Measurements from ENCODE around the gene SNUPN.
"Not testable (repeated sequence)": the region's sequence is repeated elsewhere in the genome, so short reads cannot be mapped to it uniquely, and the experiment has no call there.

The SNUPN gene

DNA sequence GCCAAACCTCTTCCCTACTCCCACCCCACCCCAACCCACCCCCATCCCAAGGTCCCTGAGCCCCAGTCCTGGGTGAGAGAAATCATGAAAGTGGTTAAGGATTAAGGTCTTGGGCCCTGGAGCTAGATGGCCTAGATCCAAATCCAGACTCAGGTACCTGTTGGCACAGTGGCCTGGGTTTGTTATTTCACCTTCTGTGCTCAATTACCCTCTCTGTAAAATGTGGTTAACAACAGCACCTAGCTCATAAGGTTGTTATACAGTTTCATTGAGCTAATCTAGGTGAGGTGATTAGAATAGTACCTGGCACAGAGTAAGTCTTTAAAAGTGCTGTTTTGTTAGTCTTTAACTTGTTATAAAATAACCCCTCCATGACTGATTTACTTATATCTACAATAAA lies 6.4 kb upstream of the SNUPN start:
- DNase-seq, result no peak

DNA sequence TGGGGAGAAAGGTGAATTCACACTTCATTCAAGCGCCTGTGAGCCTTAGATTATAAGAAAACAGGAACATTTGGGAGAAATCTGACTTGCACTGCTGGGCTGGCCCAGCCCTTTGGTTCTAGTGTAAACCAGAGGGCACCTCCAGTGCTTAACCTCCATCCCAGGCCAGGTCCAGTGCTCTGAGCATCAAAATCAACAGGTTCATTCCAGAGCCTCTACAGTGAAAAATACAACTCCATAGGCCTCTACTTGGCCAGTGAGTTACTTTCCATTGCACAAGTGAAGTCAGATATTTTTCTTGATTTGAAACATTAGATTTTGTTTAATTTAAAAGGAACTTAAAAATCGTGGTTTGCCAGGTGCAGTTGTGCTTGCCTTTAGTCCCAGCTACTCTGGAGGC lies 3.0 kb downstream of the SNUPN start:
- DNase-seq, result no peak

DNA sequence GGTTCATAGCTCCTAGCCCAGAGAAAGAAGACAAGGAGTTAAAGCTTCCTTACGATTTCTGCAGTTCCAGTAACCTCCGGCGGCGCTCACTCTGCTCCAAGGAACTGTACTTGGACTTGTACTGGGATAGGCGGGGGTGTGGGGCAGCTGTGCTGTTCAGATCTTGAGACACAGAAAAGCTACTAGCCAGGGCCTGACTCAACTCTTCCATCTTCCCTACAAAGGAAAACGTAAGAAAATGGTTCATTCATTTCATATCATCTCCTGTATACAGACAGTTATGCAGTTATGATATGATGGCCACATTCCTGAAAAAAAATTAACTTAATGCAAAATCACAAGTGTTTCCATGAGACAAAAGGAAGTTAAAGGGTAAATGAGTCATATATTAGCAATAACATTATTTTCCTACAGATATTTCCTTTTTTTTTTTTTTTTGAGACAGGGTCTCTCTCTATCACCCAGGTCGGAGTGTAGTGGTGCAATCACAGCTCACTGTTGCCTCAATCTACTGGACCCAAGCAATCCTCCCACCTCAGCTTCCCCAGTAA lies 4.6 kb downstream of the SNUPN start:
- no peak for DNase-seq

DNA sequence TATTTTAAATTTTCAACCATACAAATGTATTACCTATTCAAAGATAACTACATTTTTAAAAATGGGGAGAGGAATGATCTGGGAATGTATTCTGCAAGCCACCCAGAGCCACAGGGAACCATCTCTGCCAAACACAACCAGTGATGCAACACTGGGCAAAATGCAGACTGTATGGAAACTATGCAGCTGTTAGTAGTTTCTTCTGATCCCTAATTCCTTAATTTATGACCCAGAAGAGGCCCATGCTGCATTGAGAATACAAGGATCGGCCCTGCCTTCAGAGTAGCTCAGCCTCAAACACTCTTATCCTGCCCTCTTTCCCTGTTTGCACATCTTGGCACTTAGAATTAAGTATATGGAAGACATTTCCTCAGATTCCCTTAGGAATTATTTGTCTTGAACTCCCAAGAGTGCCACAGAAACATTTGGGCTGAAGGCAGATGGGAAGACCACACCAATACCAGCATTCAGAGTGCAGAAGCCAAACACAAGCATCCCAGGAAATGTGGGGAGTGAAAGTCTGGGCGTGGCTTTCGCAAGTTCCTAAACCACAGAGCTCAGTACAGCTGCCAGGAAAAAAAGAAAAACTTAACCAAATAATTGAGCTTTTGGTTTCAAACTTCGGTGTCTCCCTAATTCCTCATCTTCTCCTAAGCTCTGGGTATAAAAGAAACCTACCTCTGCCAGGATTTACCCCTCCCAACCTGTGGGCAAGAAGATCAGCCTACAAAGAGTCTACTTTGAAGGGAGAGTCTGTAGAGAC lies 5.3 kb downstream of the SNUPN start:
- no peak for DNase-seq

DNA sequence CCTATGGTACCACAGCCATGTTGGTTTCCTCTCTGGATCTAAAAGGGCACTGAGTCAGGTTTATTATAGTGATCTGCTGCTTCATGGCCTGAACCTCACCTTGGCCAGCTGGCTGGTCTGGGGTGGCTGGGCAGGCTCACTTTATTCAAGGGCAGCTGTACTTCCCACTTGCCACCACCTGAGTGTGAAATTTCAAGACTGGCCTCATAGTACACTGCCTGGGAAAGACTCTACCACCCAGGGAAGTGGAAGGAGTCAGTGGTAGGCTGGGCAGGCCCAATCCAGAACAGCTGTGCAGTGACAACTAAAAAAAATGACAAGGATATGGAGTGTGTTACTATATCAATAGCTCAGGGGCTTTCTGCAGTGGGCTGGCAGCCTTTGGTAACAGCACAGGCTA lies 8.8 kb downstream of the SNUPN start:
- no peak for DNase-seq

DNA sequence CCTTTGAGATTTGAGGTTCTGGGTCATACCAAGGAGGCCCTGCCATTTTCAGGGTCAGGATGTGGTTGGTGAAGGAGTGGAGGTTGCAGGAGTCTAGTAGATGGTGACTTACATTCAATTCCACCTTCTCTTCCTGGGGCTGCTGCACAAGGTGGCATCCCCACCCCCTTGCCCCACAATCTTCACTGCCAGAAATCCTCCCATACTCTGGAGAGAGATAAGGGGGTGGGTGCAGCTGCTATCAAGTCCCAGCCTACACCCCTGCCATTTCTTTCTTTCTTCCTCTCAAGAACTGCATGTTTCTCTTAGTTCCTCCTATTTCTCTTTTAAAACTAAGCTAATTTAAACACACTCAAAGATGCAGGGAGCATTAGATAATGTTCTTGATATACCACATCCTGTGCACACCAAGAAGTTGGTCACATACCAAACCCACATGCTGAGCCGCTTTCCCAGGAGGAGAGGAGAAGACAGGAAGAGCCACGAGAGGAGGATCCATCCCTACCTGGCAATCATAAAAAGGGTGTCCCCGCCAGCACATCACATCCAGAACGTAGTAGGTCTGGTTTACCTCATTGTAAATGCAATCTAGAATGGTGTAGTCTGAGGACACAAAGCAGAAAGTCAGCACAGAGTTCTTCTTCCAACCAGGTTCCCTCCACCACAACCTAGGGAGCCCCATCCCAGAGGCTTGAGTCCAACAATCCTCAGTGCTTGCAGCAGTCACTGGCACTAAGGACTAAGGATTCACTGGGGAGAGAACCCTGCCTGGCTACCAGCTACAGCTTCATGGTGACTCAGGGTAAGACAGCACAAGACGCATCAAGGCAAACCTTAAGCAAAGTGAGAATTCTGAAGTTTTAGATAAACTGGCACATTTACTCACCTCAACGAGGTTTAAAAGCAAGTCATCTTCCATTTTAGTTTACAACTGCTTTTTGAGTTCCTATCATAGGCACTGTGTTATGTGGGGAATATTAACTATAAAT lies 18.5 kb downstream of the SNUPN start:
- peak; percentile 36 for DNase-seq

DNA sequence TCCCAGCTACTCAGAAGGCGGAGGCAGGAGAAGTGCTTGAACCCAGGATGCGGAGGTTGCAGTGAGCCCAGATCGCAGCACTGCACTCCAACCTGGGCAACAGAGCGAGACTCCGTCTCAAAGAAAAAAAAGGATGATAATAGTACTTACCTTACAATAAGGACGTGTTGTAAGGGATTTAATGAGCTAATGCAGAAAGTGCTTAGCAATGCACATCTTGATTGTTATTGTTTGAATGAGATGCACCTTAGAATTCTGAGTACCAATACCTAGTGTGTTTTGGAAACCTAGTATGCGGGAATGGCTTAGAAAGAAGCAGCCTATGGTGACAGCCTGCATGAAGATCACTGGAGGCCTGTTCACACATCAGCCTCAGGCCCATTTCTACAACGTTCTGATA lies 19.5 kb downstream of the SNUPN start:
- no peak for DNase-seq

DNA sequence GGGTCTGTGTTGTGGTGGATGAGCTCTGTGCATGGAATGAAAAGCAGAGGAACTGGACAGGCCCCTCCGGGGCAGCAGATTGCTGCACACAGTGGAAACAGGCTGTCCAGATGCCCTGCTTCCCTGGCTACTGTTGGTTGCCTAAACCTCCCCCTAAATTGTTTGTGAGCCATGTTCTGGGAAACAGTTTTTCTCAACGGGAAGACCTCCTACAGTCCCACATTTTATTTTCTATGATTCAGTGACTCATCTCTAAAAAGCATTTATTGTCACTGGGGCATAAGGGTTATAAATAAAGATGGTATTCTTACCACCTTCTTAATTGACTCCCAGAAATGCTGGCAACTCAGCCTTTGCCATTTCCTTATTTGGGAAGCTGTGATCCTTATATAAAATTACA lies 26.1 kb downstream of the SNUPN start:
- DNase-seq, result no peak

DNA sequence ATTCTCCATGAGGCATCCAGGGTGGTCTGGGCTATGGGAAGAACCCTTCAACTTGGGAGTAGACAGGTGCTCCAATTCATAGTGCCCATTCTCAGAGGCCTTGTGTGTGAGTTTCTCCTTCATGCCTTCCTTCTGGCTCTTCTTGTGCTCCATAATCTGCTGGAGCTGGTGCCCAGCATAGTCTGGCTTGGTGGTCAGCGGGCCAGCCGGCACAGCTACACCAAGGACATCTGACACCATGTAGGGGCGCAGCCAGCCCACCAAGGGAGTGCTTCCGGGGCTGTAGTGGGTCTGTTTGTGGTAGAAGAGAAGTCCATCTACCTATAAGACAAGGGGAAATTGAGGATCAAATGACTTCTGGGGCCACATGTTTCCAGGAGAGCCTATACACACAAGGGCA lies 27.2 kb downstream of the SNUPN start:
- no peak for DNase-seq

DNA sequence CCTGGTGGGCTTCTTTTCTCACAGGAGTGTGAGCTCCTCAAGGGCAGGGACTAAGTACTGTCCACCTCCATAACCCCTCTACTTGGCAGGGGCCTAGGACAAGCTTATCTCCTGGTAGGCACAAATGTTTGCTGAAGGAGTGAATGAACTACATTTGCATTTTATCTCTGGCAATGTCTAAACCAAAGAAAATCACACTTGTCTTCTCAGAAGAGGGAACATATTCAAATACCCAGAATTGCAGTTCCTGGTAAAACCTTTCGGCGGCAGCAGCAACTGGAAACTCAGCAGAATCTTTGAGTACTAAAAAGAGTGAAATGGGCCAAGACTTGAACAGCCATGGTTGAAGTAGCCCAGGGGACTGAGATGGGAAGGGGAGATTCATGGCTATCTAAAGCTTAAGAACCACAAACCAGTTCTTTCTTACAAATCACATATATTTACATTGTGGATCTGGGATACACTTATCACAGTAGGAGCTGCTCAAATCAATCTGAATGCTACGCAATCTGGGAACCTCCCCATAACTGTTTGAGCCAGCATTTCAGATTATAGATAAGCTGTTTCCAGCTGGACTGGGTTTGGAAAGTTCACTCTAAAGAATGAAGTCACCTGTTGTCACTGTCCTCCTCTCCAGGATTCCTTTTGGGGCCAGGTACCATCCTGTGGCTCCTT lies 27.7 kb downstream of the SNUPN start:
- DNase-seq, result peak; percentile 61

DNA sequence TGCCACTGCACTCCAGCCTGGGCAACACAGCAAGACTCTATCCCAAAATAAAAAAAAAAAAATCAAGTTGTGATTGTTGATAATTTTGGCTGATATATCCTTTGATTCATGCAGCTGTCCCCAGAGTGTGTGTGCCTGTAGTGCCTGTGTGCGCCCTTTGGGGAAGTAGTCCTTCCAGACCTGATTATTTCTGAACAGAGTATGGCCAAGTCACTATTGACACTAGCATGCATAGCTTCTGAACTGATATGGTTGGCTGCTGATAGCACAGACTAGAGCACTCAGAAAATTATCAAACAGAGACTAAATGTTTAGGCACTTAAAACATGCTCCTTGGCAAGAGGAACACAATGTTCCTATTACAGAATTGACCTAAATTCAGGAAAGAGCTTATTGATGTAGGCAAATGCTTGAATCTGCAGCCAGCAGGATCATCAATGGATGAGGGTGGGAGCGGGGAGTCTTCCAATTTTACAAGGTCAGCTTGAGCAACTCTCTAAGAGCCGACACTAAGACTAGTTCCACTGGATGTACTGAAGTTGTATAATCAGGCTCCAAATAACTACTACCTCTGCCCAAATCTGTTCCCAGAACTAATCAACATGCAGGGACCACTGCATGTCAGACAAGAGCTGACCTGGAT lies 28.7 kb downstream of the SNUPN start:
- DNase-seq, result no peak

DNA sequence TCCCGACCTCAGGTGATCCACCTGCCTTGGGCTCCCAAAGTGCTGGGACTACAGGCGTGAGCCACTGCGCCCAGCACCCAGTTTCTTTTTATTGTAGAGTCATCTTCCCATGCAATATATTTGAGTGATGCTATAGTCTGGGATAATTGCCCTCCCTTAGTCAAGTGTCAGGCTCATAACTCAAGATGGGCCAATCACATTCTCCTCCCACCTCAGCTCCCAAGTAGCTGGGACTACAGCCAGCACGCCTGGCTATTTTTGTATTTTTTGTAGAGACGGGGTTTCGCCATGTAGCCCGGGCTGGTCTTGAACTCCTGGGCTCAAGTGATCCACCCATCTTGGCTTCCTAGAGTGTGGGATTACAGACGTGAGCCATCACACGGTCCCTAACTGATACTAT lies 31.2 kb downstream of the SNUPN start:
- no peak for DNase-seq

DNA sequence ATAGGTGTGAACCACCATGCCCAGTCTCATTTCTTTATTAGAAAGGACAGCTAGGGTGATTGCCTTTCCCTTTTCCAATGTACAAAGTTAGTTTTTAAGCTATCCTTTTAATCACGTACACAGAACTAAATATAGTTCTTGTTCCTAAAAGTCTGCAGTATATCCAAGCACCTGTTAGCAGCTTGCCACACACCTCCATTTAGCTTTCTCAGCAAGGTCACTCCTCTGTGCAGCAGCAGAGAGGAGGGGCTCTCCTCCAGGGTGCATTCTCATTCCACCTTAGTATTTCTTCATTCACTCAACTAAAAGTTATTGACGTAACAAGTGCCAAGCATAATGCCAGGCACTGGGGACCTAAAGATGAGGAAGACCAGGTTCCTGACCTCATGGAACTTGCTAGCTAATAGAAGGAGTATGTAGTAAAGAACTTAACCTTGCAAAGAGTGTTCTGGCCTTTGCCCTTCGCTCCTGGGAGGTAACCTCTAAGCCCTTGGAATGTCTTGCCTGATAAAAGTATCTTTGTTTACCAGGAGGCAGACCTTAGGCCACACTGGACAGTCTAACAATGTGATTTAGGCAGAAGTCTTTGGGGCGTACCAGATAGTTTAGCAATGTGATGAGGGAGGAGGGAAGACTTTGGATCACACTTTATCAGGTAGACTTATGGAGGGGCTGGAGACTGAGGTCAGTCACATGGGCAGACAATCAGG lies 33.7 kb downstream of the SNUPN start:
- DNase-seq, result no peak

DNA sequence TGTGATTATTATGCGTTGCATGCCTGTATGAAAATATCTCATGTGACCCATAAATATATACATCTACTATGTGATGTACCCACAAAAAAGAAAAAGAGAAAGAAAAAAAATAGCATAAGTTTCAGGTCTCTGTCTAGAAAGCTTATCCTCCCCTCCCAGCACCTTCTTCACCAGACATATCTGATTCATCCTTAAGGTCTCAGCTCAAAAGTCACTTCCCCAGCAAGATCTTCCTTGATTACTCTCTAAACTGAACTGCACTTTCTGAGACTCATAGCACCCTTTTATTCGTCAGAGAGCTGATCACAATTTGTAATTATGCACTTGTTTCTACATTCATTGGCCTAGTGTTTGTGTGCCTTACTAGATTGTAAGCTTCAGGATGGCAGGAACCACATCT lies 35.3 kb downstream of the SNUPN start:
- no peak for DNase-seq

DNA sequence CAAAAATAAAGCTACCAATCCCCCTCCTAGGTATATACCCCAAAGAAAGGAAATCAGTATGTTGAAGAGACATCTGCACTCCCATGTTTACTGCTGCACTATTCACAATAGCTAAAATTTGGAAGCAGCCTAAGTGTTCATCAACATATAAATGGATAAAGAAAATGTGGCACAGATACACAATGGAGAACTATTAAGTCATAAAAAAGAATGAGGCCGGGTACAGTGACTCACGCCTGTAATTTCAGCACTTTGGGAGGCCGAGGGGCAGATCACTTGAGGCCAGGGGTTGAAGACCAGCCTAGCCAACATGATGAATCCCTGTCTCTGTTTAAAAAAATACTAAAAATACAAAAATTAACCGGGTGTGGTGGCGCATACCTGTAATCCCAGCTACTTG lies 36.5 kb downstream of the SNUPN start:
- no peak for DNase-seq

DNA sequence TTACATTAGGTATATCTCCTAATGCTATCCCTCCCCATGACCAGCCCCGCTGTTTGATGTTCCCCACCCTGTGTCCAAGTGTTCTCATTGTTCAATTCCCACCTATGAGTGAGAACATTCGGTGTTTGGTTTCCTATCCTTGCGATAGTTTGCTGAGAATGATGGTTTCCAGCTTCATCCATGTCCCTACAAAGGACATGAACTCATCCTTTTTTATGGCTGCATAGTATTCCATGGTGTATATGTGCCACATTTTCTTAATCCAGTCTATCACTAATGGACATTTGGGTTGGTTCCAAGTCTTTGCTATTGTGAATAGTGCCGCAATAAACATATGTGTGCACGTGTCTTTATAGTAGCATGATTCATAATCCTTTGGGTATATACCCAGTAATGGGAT lies 39.1 kb downstream of the SNUPN start:
- not testable (repeated sequence) for DNase-seq

DNA sequence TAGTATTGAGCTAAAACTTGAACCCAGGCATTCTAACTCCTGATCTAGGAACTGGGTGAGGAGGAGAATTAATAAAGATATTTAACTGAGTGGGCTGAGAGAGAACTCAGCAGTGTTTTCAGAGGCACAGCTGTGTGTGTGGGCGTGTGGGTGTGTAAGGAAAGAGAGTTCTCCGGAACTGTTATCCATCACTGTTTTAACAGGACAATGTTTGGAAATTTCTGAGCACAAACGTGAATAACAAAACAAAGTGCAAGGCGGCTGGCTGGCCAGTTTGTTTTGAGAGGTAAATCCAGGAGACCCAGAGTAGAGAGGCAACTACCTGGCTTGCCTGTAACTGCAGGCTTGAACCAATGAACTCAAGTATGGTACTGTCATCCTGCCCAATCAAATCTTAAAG lies 41.4 kb downstream of the SNUPN start:
- no peak for DNase-seq

DNA sequence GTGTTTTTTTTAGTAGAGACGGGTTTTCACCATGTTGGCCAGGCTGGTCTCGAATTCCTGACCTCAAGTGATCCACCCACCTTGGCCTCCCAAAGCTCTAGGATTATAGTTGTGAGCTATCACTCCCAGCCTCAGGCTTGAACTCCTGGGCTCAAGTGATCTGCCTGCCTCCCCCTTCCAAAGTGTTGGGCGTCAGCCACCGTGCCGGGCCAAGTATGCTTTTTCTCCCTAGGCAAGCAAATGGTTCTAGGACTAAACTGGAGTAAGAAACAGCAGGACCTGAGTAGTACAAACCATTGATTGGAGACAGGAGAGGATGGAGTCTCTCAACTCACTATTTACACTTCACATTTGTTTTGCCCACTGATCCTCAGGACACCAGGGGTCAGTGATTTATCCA lies 41.8 kb downstream of the SNUPN start:
- no peak for DNase-seq

DNA sequence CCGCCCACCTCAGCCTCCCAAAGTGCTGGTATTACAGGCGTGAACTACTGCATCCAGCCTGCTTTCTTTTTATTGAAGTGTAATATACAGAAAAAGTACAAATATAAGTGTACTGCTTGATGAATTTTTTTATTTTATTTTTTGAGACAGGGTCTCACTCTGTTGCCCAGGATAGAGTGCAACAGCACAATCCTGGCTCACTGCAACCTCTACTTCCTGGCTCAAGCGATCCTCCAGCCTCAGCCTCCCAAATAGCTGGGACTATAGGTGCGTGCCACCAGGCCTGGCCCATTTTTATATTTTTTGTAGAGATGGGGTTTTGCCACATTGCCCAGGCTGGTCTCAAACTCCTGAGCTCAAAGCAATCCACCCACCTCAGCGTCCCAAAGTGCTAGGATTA lies 42.6 kb downstream of the SNUPN start:
- not testable (repeated sequence) for DNase-seq

DNA sequence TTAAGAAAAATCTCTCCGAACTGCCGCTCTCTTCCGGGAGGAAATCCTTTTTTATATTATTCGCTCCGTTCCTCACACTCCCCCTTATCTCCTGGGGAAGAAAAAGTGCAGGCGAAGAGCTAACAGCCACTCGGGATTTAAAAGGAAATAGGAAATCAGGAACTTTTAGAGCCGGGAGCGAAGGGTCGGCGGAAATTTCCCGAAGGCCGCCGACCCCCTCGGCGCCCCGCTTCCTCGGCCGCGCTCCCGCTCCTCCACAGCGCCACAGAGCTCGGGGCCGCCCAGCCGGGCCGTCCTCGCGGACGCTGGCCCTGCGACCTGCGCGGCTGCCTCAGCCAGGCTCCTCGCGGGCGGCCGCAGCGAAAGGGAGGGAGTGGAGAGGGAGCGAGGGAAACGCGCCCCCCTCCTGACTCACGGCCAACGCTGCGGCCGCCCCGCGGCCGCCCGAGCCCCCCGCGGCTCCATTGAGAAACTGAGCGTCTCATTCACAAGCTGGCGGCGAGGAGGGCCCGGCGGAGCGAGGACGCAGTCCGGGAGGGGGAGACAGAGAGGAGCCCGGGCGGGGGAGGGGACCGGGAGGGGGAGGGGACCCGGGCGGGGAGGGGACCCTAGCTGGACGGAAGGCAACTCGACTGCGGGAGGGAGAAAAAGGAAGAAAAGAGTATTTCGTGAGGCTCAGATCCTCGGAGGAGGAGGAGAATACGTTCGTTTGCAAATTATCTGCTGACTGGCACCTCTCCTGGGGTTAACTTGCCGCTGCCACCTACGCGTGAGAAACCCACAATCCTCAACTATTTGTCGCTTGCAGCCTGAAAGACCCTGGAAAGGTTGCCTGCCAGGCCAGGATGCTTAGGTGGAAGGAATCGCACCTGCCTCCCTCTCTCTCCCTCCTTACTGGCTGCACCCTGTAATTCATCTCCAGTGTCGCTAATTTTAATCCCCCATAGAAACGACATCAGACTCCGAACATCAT lies 46.3 kb downstream of the SNUPN start, which contains the start of gene PTPN9:
Gene PTPN9 (minus strand): TSS at position 368 of the 973 bp plus-strand sequence. CDS start 539 bp downstream, outside the sequence.
- peak; percentile 71 for DNase-seq
